HCT116 (cell line): ENCODE data around the gene NEB.

Experiments
- CEBPB ChIP-seq: IDR thresholded peaks from 2 replicates; pipeline ENCODE4 v1.6.1; 2012; ENCODE audit warnings: low read depth
- CTCF ChIP-seq, 3 experiments: fragments of 200-600 bp in 1 of 3; sonication (generic) in 1 of 3; IDR thresholded peaks in 2 of 3; conservative IDR thresholded peaks in 1 of 3; 2 replicates each; pipeline ENCODE4 v1.5.1; 2012 to 2017; ENCODE audit warnings: low read depth in 2 of 3, low read length in 2 of 3, antibody characterized with exemption in 1 of 3, borderline replicate concordance in 1 of 3, control low read depth in 1 of 3, mild to moderate bottlenecking in 1 of 3, mixed read lengths in 1 of 3, mixed run types in 1 of 3, moderate library complexity in 1 of 3; ENCODE audit not compliant: insufficient read depth in 1 of 3
- EGR1 ChIP-seq: IDR thresholded peaks from 2 replicates; pipeline ENCODE4 v1.6.1; 2012; ENCODE audit warnings: low read depth
- EZH2 ChIP-seq: fragments of 200-600 bp; sonication (generic); IDR thresholded peaks from 2 replicates; pipeline ENCODE4 v1.6.1; 2017; ENCODE audit warnings: antibody characterized with exemption, mixed run types
- EZH2phosphoT487 ChIP-seq: fragments of 200-600 bp; IDR thresholded peaks from 2 replicates; pipeline ENCODE4 v1.6.1; 2018; ENCODE audit warnings: antibody characterized with exemption, borderline replicate concordance
- JUND ChIP-seq: IDR thresholded peaks from 2 replicates; pipeline ENCODE4 v1.6.1; 2012
- POLR2A ChIP-seq: IDR thresholded peaks from 2 replicates; pipeline ENCODE4 v1.7.0; 2011; ENCODE audit warnings: borderline replicate concordance; ENCODE audit not compliant: insufficient read depth, insufficient read length; ENCODE audit errors: extremely low read depth
- POLR2AphosphoS5 ChIP-seq: IDR thresholded peaks from 2 replicates; pipeline ENCODE4 v1.6.1; 2011; ENCODE audit warnings: mild to moderate bottlenecking, low read depth, low read length, moderate library complexity
- SIN3A ChIP-seq: IDR thresholded peaks from 2 replicates; pipeline ENCODE4 v1.6.1; 2012; ENCODE audit warnings: low read depth
- YY1 ChIP-seq: IDR thresholded peaks from 2 replicates; pipeline ENCODE4 v1.6.1; 2011; ENCODE audit warnings: low read length, low read depth, moderate library complexity, mild to moderate bottlenecking; ENCODE audit not compliant: insufficient replicate concordance; ENCODE audit errors: extremely low read depth
- TF ChIP-seq, protein P1 (sequence below): IDR thresholded peaks from 2 replicates; pipeline ENCODE4 v1.6.1; 2012
- TF ChIP-seq, protein P2 (sequence below): IDR thresholded peaks from 2 replicates; pipeline ENCODE4 v1.6.1; 2012; ENCODE audit warnings: low read depth
- TF ChIP-seq, protein P3 (sequence below): IDR thresholded peaks from 2 replicates; pipeline ENCODE4 v1.6.1; 2012

DNA sequence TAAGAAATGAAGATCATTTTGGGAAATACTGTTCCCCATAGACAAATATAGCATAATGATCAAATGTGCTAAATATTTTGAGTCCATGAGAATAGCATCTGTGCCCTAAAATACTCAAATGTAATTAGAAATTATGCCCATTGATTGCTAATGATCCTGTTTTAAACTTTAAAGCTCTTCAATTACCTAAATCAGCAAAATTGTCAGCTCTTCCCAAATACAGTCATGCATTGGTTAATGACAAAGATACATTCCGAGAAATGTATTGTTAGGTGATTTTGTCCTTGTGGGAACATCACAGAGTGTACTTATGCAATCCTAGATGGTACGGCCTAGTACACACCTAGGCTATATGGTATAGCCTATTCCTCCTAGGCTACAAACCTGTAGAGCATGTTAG lies 89.7 kb downstream of the NEB start:
- TF ChIP-seq CTCF (IDR thresholded peaks at IDR 0.05 in 2 of 3, conservative IDR thresholded peaks at IDR 0.05 in 1 of 3; ENCODE audit: borderline replicate concordance in 1 of 3, insufficient read depth in 1 of 3, low read depth in 2 of 3, low read length in 2 of 3) (no peak), POLR2AphosphoS5 (no peak), YY1 (no peak), EZH2 (no peak), EGR1 (no peak), POLR2A (no peak), EZH2phosphoT487 (no peak), CEBPB (no peak), JUND (no peak), SIN3A (no peak)
- TF ChIP-seq, protein P1, sequence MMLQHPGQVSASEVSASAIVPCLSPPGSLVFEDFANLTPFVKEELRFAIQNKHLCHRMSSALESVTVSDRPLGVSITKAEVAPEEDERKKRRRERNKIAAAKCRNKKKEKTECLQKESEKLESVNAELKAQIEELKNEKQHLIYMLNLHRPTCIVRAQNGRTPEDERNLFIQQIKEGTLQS: no peak
- TF ChIP-seq, protein P2, sequence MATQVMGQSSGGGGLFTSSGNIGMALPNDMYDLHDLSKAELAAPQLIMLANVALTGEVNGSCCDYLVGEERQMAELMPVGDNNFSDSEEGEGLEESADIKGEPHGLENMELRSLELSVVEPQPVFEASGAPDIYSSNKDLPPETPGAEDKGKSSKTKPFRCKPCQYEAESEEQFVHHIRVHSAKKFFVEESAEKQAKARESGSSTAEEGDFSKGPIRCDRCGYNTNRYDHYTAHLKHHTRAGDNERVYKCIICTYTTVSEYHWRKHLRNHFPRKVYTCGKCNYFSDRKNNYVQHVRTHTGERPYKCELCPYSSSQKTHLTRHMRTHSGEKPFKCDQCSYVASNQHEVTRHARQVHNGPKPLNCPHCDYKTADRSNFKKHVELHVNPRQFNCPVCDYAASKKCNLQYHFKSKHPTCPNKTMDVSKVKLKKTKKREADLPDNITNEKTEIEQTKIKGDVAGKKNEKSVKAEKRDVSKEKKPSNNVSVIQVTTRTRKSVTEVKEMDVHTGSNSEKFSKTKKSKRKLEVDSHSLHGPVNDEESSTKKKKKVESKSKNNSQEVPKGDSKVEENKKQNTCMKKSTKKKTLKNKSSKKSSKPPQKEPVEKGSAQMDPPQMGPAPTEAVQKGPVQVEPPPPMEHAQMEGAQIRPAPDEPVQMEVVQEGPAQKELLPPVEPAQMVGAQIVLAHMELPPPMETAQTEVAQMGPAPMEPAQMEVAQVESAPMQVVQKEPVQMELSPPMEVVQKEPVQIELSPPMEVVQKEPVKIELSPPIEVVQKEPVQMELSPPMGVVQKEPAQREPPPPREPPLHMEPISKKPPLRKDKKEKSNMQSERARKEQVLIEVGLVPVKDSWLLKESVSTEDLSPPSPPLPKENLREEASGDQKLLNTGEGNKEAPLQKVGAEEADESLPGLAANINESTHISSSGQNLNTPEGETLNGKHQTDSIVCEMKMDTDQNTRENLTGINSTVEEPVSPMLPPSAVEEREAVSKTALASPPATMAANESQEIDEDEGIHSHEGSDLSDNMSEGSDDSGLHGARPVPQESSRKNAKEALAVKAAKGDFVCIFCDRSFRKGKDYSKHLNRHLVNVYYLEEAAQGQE: no peak
- TF ChIP-seq, protein P3, sequence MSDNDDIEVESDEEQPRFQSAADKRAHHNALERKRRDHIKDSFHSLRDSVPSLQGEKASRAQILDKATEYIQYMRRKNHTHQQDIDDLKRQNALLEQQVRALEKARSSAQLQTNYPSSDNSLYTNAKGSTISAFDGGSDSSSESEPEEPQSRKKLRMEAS: no peak
